Activated T-cell treated with anti-CD3 and anti-CD28 coated beads, Interleukin-2, amount 50 U/mL, for 72 hours (primary cell): ENCODE measurements around the gene NANS. TPM values are rescaled to one million over a fixed set of nuclear protein-coding genes. Genes with fewer than 3 reads are reported as not detected.
"Not testable (repeated sequence)": the region's sequence is repeated elsewhere in the genome, so short reads cannot be mapped to it uniquely, and the experiment has no call there.

ENCODE experiments used
- ATAC-seq, 2 donors: fragments of 150-1000 bp; cut with Tn5 transposase; replicated peaks in 1 of 2; 2 replicates each; pipeline ENCODE4 v1.10.0; 2021; ENCODE audit warnings: moderate library complexity in 2 of 2, mild to moderate bottlenecking in 1 of 2
- DNase-seq, 2 donors: peaks; one replicate each; pipeline ENCODE4 v3.0.0; 2021 to 2022; ENCODE audit warnings: mixed read lengths in 1 of 2
- H3K27ac Mint-ChIP-seq: one replicate; pipeline ENCODE4 v1.8.0; 2022; ENCODE audit warnings: mild to moderate bottlenecking, moderate library complexity, mixed read lengths
- H3K27me3 Mint-ChIP-seq: one replicate; pipeline ENCODE4 v1.8.0; 2022; ENCODE audit warnings: low read depth, mixed read lengths
- H3K36me3 Mint-ChIP-seq, 2 donors: one replicate each; pipeline ENCODE4 v1.8.0; 2022; ENCODE audit warnings: mixed read lengths in 2 of 2, mild to moderate bottlenecking in 1 of 2; ENCODE audit not compliant: insufficient read depth in 2 of 2
- H3K4me1 Mint-ChIP-seq: one replicate; pipeline ENCODE4 v1.8.0; 2022; ENCODE audit warnings: low read depth, mixed read lengths
- H3K4me3 Mint-ChIP-seq, 2 donors: one replicate each; pipeline ENCODE4 v1.8.0; 2022; ENCODE audit warnings: mild to moderate bottlenecking in 2 of 2, mixed read lengths in 2 of 2, moderate library complexity in 2 of 2
- H3K9me3 Mint-ChIP-seq, 2 donors: one replicate each; pipeline ENCODE4 v1.8.0; 2022; ENCODE audit warnings: mixed read lengths in 2 of 2
- total RNA-seq, 2 donors: library from RNA; stranded (reverse); gene quantifications; one replicate each; pipeline ENCODE4 v1.2.3, GENCODE V29; 2022

Gene NANS
- 10 to 100 TPM; 56.1 to 56.6 TPM for total RNA-seq

GRCh38 chr9:98056269-98057137 lies at the start of gene NANS:
NANS (plus strand) TSS chr9:98056732; CDS start chr9:98056809, 77 bp downstream.
- peaks cover 4 to 6% of the 10 kb centered on the region in 2 donors for H3K36me3 Mint-ChIP-seq
- ATAC-seq (peak; percentile 97), DNase-seq (peak; percentile 96 to 97)
- peak within 1 kb of the TSS; percentile 93 to 96 for H3K4me3 Mint-ChIP-seq
- H3K9me3 Mint-ChIP-seq, result no peaks in the 10 kb centered on the region
- H3K4me1 Mint-ChIP-seq, result peaks cover 32% of the 10 kb centered on the region
- H3K27ac Mint-ChIP-seq, result peak within 1 kb of the TSS; percentile 93
- no peaks in the 10 kb centered on the region for H3K27me3 Mint-ChIP-seq

- Mint-ChIP-seq H3K27me3 (no peaks in the 10 kb centered on the region), H3K4me1 (peaks cover 37% of the 10 kb centered on the region), H3K27ac (peak overlapping the region; percentile 36), H3K9me3 (no peaks in the 10 kb centered on the region), H3K36me3 (peaks cover 22 to 61% of the 10 kb centered on the region in 2 donors), H3K4me3 (no peak overlapping the region)
- ATAC-seq (peak; percentile 60 to 73), DNase-seq (no peak)
These were observed 49.1 kb upstream of the NANS start for GRCh38 chr9:98007251-98007928.

- Mint-ChIP-seq H3K4me3 (no peak overlapping the region), H3K27me3 (no peaks in the 10 kb centered on the region), H3K9me3 (no peaks in the 10 kb centered on the region)
These were observed 47.8 kb upstream of the NANS start for GRCh38 chr9:98008764-98009163.

GRCh38 chr9:98009437-98009836 lies 47.1 kb upstream of the NANS start:
- Mint-ChIP-seq H3K36me3 (peaks cover 20 to 59% of the 10 kb centered on the region in 2 donors), H3K4me3 (peak overlapping the region in 1 of 2 donors; percentile 51), H3K27ac (peak overlapping the region; percentile 96), H3K9me3 (no peaks in the 10 kb centered on the region), H3K4me1 (peaks cover 37% of the 10 kb centered on the region), H3K27me3 (no peaks in the 10 kb centered on the region)
- DNase-seq, result no peak
- no peak for ATAC-seq

More at GRCh38 chr9:98008764-98009163, 47.8 kb upstream of the NANS start:
- H3K4me1 Mint-ChIP-seq, result peaks cover 37% of the 10 kb centered on the region
- DNase-seq (no peak), ATAC-seq (no peak)
- H3K36me3 Mint-ChIP-seq, result peaks cover 22 to 63% of the 10 kb centered on the region in 2 donors
- peak overlapping the region; percentile 96 for H3K27ac Mint-ChIP-seq

- H3K4me1 Mint-ChIP-seq, result peaks cover 33% of the 10 kb centered on the region
- ATAC-seq (no peak), DNase-seq (no peak)
- H3K4me3 Mint-ChIP-seq, result no peak overlapping the region
- H3K27ac Mint-ChIP-seq, result peak overlapping the region; percentile 96
- H3K27me3 Mint-ChIP-seq, result no peaks in the 10 kb centered on the region
- H3K9me3 Mint-ChIP-seq, result no peaks in the 10 kb centered on the region
- H3K36me3 Mint-ChIP-seq, result peaks cover 17 to 58% of the 10 kb centered on the region in 2 donors
These were observed 46.6 kb upstream of the NANS start for GRCh38 chr9:98009936-98010335.

- peak in 1 of 2 donors; percentile 43 for DNase-seq
- no peak overlapping the region for H3K4me3 Mint-ChIP-seq
- peaks cover 20 to 58% of the 10 kb centered on the region in 2 donors for H3K36me3 Mint-ChIP-seq
- H3K27ac Mint-ChIP-seq, result peak overlapping the region; percentile 56
- peaks cover 31% of the 10 kb centered on the region for H3K4me1 Mint-ChIP-seq
- H3K27me3 Mint-ChIP-seq, result no peaks in the 10 kb centered on the region
- ATAC-seq, result peak; percentile 58 to 84
- H3K9me3 Mint-ChIP-seq, result no peaks in the 10 kb centered on the region
These were observed 46.1 kb upstream of the NANS start for GRCh38 chr9:98010445-98010844.

GRCh38 chr9:98011122-98011521 lies 45.4 kb upstream of the NANS start:
- Mint-ChIP-seq H3K4me3 (no peak overlapping the region), H3K4me1 (peaks cover 24% of the 10 kb centered on the region), H3K9me3 (no peaks in the 10 kb centered on the region)

GRCh38 chr9:98016137-98016680 lies 40.3 kb upstream of the NANS start:
- DNase-seq (no peak), ATAC-seq (no peak)
- H3K9me3 Mint-ChIP-seq, result no peaks in the 10 kb centered on the region
- no peaks in the 10 kb centered on the region for H3K27me3 Mint-ChIP-seq
- H3K27ac Mint-ChIP-seq, result peak overlapping the region; percentile 24
- peaks cover 21 to 43% of the 10 kb centered on the region in 2 donors for H3K36me3 Mint-ChIP-seq
- no peak overlapping the region for H3K4me3 Mint-ChIP-seq
- no peaks in the 10 kb centered on the region for H3K4me1 Mint-ChIP-seq

More at GRCh38 chr9:98011122-98011521, 45.4 kb upstream of the NANS start:
- no peak for DNase-seq
- H3K27ac Mint-ChIP-seq, result peak overlapping the region; percentile 56
- no peak for ATAC-seq
- no peaks in the 10 kb centered on the region for H3K27me3 Mint-ChIP-seq
- peaks cover 24 to 60% of the 10 kb centered on the region in 2 donors for H3K36me3 Mint-ChIP-seq

GRCh38 chr9:98017306-98017705 lies 39.2 kb upstream of the NANS start:
- DNase-seq, result no peak
- no peaks in the 10 kb centered on the region for H3K27me3 Mint-ChIP-seq
- no peak overlapping the region for H3K27ac Mint-ChIP-seq
- H3K9me3 Mint-ChIP-seq, result no peaks in the 10 kb centered on the region
- H3K4me1 Mint-ChIP-seq, result no peaks in the 10 kb centered on the region
- no peak overlapping the region for H3K4me3 Mint-ChIP-seq
- no peak for ATAC-seq
- H3K36me3 Mint-ChIP-seq, result peaks cover 19 to 33% of the 10 kb centered on the region in 2 donors

GRCh38 chr9:98018347-98018746 lies 38.2 kb upstream of the NANS start:
- H3K36me3 Mint-ChIP-seq, result peaks cover 19 to 32% of the 10 kb centered on the region in 2 donors
- no peaks in the 10 kb centered on the region for H3K27me3 Mint-ChIP-seq
- no peak overlapping the region for H3K27ac Mint-ChIP-seq
- DNase-seq (no peak), ATAC-seq (no peak)
- no peak overlapping the region for H3K4me3 Mint-ChIP-seq
- H3K4me1 Mint-ChIP-seq, result no peaks in the 10 kb centered on the region
- H3K9me3 Mint-ChIP-seq, result no peaks in the 10 kb centered on the region

- ATAC-seq, result no peak
- no peak overlapping the region for H3K27ac Mint-ChIP-seq
- no peak for DNase-seq
- H3K4me3 Mint-ChIP-seq, result no peak overlapping the region
- peaks cover 19 to 27% of the 10 kb centered on the region in 2 donors for H3K36me3 Mint-ChIP-seq
- no peaks in the 10 kb centered on the region for H3K27me3 Mint-ChIP-seq
- no peaks in the 10 kb centered on the region for H3K4me1 Mint-ChIP-seq
- H3K9me3 Mint-ChIP-seq, result no peaks in the 10 kb centered on the region
These were observed 37.4 kb upstream of the NANS start for GRCh38 chr9:98019098-98019497.

- not testable (repeated sequence) for ATAC-seq, H3K4me3 Mint-ChIP-seq, H3K9me3 Mint-ChIP-seq, H3K27me3 Mint-ChIP-seq, H3K27ac Mint-ChIP-seq, H3K4me1 Mint-ChIP-seq, DNase-seq
- peaks cover 19 to 24% of the 10 kb centered on the region in 2 donors for H3K36me3 Mint-ChIP-seq
These were observed 36.7 kb upstream of the NANS start for GRCh38 chr9:98019869-98020268.
